Kasumi-1 (cell line): ENCODE data around the gene MGLL.

ENCODE experiments used
- DNase-seq, 2 experiments: peaks; one replicate each; lab custom pipeline; 2025; lab: John Stamatoyannopoulos, UW

The MGLL gene

DNA sequence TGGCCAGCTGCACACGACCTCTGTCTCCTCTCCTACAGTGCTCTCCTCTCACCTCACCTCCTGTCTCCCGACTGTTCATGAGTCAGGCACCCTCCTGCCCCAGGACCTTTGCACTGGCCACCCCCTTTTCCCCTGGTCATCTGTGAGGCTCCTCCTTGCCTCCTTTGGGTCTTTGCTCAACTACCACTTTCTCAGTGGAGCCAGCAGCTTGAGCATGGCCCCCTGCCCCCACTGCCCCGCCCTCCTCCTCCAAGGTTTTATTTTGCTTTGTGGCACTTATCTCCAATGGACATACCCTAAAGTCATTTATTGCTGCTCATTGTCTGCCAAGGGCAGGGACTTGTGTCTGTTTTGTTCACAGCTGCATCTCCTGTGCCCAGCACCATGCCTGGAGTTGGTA is 64.3 kb downstream of the MGLL start:
- DNase-seq: no peak

DNA sequence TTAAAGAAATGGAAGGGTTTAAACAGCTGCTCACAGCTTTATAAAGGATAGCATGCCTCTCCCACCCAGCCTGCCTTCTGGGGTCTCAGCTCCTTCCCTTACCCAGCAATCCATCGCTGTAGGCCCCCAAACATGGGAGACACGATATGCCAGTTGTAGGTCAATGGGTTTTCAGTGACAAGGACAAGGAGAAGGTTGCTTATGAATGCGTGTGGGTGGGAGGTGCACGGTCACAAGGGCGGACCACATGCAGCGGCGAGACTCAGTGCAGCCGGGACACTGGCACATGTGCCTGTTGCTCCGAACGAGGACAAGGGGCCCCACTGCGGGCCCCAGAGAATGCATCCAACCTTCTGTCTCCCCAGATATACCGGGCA is 67.0 kb downstream of the MGLL start:
- DNase-seq: no peak

DNA sequence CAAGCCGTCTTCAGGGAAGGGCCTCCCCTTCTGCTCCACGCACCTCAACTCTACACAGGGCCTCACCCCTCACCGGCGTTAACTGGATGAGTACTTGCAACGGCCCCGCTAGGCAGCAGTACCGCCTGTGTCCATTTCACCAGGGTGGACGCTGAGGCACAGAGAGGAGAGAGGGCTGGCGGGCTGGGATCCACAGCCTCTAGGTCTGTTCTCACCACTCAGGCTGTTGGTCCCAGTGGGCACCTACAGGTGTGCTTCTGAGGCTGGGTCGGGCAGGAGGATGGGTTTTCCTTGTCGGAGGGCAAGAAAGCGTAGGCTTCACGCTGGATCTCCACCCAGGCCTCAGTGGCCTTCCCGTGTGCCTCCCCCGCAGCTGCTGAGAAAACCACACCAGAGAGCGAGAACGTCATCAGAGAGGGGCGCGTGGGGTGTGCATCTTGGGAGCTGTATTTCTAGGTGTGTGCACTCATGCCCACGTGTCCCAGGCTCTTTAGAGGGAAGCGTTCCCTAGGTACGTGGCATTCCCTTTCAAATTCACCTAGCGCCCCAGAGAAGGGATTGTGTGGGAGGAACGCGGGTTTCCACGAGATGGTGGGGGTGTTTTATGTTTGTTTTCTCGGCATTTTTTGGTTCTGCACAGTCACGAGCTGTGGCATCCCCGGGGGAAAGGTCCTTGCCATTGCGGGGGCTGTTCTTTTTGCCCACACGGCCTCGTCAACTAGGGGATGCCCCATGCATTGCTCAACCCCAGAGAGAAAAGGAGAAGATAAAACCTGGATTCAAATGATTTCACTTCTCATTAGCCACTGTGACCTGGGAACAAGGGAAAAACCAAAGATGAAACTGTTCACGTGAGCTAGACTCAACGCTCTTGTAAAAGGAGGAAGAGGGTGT is 67.7 kb downstream of the MGLL start:
- no peak for DNase-seq

DNA sequence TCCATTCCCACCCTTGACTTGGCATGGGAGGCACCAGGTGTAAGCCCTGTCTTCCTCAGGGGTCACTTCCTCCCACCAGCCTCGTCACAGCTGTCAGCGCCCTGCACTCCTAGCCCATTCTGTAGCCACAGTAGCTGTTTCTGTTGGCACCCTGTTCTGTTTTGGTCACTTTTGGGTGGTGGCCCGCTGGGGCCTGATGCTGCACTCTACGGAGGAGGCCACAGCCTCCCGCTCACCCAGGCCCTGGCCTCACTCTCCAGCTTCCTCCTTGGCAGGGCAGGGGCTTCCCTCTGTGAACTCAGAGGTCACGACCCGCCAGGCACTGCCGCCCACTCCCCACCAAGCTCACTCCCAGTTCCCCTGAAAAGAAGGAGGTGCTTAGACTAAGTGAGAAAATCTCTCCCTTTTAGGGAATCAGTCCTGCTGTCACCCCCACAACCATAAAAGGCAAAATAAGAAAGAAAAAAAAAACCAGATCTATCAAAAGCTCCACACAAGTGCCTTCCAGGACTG is 68.4 kb downstream of the MGLL start:
- DNase-seq: no peak

DNA sequence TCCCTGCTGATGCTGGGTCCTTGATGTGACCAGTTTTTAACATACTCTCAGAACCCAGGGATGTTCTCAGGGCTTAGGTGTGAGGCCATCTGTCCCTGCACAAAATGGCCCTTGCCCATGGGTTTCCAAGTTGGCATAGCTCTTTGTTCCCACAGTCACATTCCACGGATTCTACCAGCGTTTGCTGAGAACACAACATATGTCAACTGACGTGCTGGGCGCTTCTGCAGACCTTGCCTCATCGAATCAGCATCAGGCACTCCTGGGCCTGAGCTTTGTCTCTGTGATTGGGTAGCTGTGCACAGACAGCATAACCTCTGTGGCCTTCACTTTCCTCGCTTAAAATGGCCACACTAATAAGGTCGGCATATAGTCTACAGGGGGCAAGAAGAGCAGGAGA is 69.0 kb downstream of the MGLL start:
- DNase-seq: no peak

DNA sequence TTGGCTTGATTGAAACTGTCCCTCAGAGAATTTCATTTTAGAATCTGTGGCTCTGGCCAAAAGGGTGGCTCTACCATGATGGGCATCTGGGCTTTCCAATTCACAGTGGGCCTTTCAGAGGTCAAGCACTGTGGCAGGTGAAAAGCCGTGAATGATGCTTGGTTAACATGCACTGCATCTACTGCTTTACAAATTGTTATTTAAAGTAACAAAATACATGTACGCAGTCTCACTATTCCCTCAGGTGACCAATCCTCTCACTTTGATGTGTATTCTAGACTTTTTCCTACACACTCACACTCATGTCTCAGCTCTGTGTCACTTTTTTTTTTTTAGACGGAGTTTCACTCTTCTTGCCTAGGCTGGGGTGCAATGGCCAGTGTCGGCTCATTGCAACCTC is 70.5 kb downstream of the MGLL start:
- no peak for DNase-seq

DNA sequence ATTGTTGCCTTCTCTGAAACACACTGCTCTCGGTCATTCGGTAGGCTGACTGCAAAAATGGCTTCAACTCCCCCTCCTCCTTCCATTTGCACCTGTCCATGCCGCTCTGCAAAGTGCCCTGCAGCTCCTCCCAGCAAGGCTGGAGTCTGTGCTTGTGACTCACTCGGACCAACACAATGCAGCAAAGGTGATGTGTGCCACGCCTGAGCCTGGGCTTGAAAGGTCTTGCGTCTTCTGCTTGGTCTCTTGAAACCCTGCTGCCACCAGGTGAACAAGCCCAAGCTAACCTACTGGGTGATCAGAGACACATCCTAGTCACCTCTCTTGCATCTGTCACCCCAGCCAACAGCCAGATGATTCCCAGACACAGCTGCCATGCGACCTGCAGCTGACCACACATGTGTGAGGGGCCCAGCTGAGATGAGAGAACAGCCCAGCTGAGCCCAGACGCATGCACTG is 71.1 kb downstream of the MGLL start:
- DNase-seq: no peak

DNA sequence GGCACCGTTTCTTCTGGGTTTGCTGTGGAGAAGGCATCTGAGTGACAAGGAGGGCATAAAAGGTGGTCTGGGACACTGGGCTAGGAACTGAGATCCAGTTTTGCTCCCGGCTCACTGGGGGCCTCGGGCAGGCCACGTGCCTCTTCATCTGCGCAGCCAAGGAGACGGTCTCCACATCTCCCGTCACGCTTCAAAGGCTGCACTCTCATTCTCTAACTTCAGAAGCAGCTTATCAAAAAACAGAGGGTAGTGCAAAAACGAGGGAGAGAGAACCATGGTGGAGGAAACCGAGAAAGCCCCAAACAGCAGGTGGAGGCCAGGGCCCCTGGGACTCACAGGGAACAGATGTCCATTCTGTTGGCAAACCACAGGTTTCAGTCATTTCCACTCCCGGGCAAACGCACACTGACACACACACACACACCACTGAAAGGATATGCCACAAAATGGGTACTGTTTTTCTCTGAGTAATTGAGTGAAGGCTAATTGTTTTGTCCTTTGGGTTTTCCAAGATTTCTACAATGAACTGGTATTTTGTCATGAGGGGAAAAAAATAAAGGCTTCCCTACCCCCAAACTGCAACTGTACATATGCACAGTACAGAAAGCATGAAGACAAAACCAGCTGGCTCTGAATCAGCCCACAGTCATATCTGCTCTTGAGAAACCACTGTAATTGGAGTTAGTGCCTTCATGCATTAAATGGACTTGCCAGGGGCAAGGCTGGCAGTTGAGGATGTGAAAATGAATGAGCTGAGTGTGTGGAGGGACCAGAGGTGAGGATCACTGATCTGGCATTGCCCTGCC is 71.9 kb downstream of the MGLL start:
- peak in 1 of 2 experiments; percentile 10 for DNase-seq

DNA sequence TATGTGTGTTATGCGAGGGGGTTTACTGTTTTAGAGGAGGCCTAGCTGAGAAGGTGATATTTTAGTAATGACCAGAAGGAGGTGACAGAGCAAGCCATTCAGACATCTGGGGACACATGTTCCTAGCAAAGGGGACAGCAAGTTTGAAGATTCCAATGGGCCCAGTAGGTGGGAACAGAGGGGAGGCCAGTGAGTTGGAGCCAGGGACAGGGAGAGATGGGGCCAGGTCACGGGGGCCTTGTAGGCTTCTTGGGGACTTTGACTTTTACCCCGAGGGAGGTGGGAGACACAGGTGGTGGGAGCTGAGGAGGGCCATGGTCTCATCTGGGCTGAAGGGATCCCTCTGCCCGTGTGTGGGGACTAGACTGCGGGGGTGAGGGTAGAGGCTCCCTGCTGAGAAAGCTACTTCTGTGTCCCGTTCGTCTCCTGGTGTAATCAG is 72.5 kb downstream of the MGLL start:
- peak; percentile 56 to 62 for DNase-seq

DNA sequence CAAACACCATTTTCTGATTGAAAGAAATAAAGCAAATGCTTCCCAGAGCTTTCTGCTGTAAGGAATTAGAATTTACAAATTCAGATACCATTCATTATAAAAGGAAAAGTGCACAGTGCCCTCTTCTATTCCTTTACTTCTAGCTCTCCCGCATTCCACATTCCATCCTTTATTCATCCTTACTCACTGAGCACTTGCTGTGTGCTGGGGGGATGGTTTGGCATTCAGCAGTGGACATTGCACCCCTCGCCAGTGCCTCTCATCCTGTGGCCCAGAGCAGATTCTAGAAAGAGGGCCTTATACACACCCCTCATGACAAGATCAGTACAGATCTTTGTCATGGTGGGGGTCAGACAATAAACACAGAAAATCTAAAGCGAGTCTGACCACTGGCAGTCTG is 73.0 kb downstream of the MGLL start:
- no peak for DNase-seq

DNA sequence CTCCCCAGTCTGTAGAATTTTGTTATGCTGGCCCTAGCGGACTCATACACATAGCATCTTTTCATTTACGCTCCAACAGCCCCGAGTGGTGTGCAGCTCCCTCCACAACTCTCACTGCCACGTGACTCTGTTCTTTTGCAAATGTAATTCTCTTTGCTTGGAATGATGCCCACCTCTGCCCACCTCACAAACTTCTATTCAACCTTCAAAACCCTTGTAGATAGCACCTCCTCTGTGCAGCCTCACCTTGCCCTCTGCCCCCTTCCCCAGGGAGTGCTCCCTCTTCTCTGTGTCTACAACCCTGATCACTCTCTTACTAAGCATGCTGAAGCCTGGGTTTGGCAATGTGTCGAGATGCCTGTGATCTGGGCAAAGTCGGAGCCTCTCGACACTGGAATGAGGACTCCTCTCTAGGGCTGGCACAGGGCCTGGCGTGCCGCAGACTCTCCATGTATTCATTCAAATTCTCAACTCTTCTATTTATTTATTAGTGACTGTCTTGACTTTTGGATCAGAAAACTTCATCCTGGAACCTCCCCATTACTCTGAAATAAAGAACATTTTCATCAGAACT is 73.5 kb downstream of the MGLL start:
- no peak for DNase-seq

DNA sequence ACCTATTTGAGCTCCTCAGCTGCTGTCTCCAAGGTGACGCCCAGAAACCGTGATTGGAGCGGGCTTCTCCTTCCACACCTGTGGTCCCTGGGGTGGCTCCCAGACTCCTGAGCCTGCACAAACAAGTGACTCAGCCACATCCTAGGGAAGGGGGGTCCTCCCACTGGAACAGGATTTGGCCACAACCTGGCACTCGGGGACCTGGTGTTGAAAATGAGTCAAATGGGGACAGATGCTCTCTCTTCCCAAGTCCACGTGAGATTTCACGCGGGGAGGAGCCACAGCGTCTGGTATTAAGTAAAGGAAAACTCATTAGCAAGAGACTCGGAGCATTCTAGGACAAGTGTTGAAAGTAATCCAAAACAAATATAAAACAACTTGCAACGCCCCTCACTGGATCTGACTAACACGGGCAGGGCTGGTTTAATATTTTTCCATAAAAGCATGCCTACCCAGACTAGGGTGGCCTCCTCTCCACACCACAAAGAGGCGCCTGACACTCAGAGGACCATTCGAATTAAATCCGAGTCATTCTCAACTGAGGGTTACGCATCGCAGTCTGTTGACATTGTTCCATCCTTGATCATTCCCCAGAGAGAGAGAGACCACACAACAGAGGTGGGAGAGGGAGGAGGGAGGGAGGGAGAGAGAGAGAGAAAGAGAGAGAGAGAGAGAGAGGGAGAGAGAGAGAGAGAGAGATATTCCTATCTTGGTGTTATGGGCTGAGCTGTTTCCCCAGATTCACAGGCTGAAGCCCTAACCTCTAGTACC is 74.4 kb downstream of the MGLL start:
- DNase-seq: no peak

DNA sequence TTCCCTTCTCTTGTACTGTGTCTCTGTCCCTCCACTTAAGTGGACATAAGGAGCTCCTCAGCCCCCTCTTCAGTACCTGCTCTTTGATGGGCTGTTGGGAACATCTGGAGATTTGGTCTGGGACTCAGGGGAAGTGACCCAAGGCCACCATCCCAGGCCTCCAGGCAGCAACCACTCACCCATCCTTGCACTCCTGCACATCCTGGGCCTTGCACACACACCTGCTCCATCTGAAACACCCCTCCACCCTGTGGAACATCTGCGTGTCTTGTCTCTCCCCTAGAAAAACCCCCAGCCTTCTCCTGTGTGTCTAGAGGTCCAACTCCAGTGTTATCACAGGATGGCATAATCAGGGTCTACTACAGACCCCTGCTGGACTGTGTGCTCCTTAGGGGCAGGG is 75.2 kb downstream of the MGLL start:
- DNase-seq: no peak

DNA sequence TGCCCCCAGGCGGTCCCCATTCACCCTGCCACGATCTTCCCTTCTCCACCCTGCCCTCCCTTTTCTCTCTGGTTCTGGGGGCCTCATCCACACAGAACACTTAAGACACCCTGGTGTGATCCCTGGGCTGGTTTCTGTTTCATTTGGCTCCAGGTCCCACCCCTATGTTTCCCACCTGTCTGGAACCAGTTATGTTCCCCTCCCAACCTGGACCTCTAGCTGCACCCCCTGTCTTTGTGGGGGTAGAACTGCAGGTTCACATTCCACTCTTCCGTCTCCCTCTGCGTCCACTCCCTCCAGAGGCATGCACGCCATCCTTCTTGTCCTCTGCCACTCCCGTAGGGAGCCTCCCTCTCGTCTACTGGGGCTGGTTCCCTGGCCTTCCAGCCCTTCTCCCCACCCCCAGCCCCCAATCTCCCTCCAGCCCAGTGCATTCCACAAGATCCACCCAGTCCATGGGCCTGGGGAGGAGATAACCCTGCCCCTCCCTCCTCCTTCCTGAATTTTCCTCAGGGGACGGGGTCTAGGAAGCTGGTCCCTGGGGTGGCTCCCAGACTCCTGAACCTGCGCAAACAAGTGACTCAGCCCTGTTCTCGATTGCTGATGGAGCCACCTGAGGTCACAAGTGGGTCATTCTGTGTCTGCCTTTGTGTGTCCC is 75.8 kb downstream of the MGLL start:
- no peak for DNase-seq

DNA sequence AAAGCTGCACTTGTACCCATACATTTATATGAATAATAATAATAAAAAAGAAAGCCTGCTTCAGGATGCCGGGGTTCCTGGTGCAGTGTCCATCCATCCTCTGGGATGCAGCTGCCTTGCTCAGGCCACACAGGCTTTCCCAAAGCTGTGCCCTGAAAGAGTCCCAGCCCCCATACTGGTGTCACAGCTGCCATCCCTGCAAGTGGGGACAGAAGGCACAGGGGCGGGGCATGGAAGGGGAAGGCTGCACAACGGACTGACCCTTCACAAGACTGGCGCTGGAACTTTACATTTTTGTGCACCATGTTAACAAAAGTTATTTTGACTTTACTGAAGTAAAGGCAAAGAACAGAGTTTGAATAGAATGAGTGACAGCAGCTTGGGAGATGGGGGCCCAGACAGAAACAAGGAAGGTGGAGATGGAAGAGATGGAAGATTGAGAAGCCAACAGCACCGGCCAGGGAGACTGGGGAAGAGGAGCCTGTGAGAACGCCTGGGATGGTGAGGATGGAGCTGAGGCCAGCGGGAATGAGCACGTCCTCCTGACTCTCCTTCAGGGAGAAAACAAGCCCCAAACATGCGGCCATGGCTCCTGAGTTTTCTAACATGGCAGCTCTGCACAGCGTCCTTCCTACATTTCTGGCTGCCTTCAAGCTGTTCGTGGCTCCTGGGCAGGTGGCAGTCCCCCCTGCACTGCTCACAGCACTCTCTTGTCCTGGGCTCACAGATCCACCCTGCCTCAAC is 76.5 kb downstream of the MGLL start:
- DNase-seq: no peak

DNA sequence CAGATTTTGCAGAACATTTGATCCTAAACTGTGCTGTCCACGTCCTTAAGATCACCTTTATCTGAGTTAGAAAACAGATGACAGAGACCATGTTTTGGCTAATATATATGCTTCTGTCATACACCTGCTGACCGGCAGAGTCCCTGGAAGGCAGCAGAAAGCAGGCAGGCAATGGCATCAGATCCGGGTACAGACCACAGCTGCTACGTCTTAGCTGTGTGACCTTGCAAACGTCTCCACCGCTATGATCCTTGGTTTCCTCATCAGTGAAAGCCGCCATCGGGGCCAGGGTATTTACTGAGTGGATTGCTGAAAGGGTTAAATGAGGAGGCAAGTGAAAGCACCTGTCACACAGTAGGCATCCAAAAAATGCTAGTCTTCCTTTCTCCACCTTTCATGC is 77.4 kb downstream of the MGLL start:
- DNase-seq: no peak

DNA sequence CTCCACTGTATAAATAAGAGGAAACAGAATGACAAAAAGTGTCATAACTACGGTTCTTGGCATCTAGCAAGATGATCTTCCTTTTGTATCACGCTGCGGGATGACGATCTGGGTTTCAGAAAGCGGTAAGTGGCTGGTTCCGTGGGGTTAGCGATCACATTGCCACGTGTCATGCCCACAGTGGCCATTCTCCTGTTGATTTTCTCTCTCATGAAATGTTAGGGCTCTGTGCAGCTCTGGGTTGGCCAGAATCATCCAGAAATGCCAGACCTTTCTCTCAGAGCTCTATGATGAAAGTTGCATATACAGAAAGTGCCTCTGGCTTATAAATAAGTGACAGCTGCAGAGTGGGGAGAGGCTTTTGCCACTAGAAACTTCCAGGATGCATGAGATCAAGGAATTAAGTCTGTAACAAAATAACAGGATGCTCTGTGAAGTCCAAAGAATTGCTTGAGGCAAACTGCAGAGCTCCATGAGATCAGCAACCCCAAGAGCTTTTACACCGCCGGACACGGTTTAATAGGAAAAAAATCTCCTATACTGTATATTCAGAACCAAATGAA is 78.0 kb downstream of the MGLL start:
- DNase-seq: no peak

DNA sequence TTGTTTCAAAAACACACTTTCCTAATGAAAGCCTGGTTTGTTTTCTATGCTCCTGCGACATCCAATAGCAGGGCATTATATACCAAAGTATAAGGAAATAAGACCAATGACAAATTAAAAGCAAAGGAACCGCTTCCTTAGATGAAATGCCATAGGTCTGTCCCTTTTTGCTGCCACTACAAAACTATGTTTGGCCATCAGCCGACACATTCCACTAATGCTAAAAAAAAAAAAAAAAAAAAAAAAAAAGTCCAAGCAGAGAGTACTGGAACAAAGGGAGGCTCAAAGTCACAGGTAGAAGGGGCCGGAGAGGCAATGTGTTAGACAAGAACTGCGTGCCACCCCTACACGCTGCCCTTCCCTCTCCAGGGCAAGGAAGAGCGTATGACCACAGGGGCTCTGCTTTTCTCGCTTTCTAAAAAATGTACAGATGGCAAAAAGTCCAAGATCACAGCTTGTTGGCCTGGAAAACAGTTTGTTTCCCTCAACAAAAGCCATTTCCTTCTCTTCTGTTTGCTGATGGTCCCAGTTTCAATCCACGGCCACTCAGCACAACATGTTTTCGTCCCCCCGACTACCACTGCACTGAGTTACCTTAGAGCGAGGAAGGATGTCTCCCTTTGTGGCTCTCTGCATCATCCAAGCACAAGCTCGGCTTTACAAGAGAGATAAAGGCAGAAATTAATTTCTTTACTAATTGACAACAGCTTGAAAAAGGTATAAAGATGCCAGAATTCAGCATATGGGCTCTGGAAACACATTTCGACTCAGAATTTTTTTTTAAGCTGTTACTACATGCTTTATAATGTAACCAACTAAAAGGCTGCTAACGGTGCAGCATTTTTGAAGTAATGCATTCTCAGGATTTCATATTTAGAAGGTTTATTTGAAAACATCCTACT is 78.7 kb downstream of the MGLL start:
- DNase-seq: no peak

DNA sequence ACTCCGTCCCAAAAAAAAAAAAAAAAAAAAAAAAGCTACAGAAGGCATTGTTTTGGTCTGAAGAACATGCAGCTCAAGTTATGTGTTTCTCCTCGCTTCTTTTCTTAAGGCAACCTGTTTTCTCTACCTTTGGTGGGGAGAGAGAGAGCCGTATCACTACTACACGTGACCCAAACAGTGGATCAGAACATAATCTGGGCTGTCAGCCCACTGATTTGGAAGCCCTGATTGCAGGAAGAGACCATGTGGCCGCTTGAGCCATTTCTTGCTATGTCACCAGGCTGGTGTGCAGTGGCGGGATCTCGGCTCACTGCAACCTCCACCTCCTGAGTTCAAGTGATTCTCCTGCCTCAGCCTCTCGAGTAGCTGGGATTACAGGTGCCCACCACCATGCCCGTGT is 79.7 kb downstream of the MGLL start:
- no peak for DNase-seq
